22Rv1 (cell line): ENCODE data around the gene CERT1.

ENCODE experiments used
- ZFX ChIP-seq: fragments of 450-650 bp; IDR thresholded peaks from 2 replicates; pipeline ENCODE4 v1.6.1; 2017; ENCODE audit warnings: antibody characterized with exemption, borderline replicate concordance
- TF ChIP-seq, protein P1 (sequence below): fragments of 450-650 bp; IDR thresholded peaks from 2 replicates; pipeline ENCODE4 v1.5.1; 2017; ENCODE audit warnings: mild to moderate bottlenecking

DNA sequence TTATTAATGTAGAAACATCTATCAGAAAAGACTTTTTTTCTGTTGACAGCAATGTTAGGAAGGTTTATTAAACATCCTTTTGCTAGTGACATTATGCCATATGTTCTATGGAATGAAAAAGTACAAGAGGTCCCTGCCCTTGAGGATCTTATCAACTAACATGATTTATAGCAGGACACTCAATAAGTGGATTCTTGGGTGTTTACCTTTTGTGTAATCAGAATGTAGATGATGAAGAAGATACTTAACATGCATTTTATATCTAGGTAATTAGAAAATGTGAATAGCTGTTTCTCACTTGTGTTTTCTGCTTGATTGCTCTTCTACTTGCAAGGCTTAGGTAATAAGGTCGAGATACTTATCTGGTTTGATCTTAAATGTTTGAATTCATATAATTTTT, 169.5 kb downstream of the CERT1 start:
- TF ChIP-seq, protein P1, sequence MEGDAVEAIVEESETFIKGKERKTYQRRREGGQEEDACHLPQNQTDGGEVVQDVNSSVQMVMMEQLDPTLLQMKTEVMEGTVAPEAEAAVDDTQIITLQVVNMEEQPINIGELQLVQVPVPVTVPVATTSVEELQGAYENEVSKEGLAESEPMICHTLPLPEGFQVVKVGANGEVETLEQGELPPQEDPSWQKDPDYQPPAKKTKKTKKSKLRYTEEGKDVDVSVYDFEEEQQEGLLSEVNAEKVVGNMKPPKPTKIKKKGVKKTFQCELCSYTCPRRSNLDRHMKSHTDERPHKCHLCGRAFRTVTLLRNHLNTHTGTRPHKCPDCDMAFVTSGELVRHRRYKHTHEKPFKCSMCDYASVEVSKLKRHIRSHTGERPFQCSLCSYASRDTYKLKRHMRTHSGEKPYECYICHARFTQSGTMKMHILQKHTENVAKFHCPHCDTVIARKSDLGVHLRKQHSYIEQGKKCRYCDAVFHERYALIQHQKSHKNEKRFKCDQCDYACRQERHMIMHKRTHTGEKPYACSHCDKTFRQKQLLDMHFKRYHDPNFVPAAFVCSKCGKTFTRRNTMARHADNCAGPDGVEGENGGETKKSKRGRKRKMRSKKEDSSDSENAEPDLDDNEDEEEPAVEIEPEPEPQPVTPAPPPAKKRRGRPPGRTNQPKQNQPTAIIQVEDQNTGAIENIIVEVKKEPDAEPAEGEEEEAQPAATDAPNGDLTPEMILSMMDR: no peak
- no peak for TF ChIP-seq ZFX
